Measurements from ENCODE around the gene TP73.
"Not testable (repeated sequence)": the region's sequence is repeated elsewhere in the genome, so short reads cannot be mapped to it uniquely, and the experiment has no call there.

Gene TP73

GRCh38 chr1:3743421-3743820 lies 91.1 kb downstream of the TP73 start:
- Histone ChIP-seq H3K36me3 (ENCODE audit: control insufficient read depth, low read depth, low read length) (peaks cover 40% of the 10 kb centered on the region), H3K27ac (ENCODE audit: low read length) (no peak overlapping the region), H3K4me3 (ENCODE audit: low read length) (no peak overlapping the region), H3K27me3 (ENCODE audit: control insufficient read depth, insufficient read depth, low read length) (no peaks in the 10 kb centered on the region), H3K4me1 (ENCODE audit: control insufficient read depth, low read depth, low read length) (peaks cover 8% of the 10 kb centered on the region), H3K9ac (ENCODE audit: low read length) (no peak overlapping the region), H3K9me3 (ENCODE audit: control insufficient read depth, low read depth, low read length) (no peaks in the 10 kb centered on the region)

- Histone ChIP-seq H3K4me3 (ENCODE audit: low read length) (no peak overlapping the region), H3K36me3 (ENCODE audit: control insufficient read depth, low read depth, low read length) (peaks cover 36% of the 10 kb centered on the region), H3K9ac (ENCODE audit: low read length) (no peak overlapping the region), H3K4me1 (ENCODE audit: control insufficient read depth, low read depth, low read length) (peaks cover 8% of the 10 kb centered on the region), H3K27ac (ENCODE audit: low read length) (no peak overlapping the region), H3K27me3 (ENCODE audit: control insufficient read depth, insufficient read depth, low read length) (no peaks in the 10 kb centered on the region), H3K9me3 (ENCODE audit: control insufficient read depth, low read depth, low read length) (no peaks in the 10 kb centered on the region)
Observed at GRCh38 chr1:3743826-3744225, 91.5 kb downstream of the TP73 start.

GRCh38 chr1:3744646-3745045 lies 92.3 kb downstream of the TP73 start:
- no peak overlapping the region for H3K9ac ChIP-seq (ENCODE audit: low read length)
- H3K27ac ChIP-seq (ENCODE audit: low read length): no peak overlapping the region
- no peak overlapping the region for H3K4me3 ChIP-seq (ENCODE audit: low read length)
- peaks cover 6% of the 10 kb centered on the region for H3K27me3 ChIP-seq (ENCODE audit: control insufficient read depth, insufficient read depth, low read length)
- peaks cover 28% of the 10 kb centered on the region for H3K36me3 ChIP-seq (ENCODE audit: control insufficient read depth, low read depth, low read length)
- H3K9me3 ChIP-seq (ENCODE audit: control insufficient read depth, low read depth, low read length): no peaks in the 10 kb centered on the region
- H3K4me1 ChIP-seq (ENCODE audit: control insufficient read depth, low read depth, low read length): peaks cover 8% of the 10 kb centered on the region

GRCh38 chr1:3745071-3745470 lies 92.8 kb downstream of the TP73 start:
- Histone ChIP-seq H3K4me3 (ENCODE audit: low read length) (no peak overlapping the region), H3K9ac (ENCODE audit: low read length) (no peak overlapping the region), H3K27ac (ENCODE audit: low read length) (no peak overlapping the region), H3K9me3 (ENCODE audit: control insufficient read depth, low read depth, low read length) (no peaks in the 10 kb centered on the region), H3K36me3 (ENCODE audit: control insufficient read depth, low read depth, low read length) (peaks cover 23% of the 10 kb centered on the region), H3K4me1 (ENCODE audit: control insufficient read depth, low read depth, low read length) (peaks cover 8% of the 10 kb centered on the region), H3K27me3 (ENCODE audit: control insufficient read depth, insufficient read depth, low read length) (peaks cover 6% of the 10 kb centered on the region)

- no peak overlapping the region for H3K9ac ChIP-seq (ENCODE audit: low read length)
- H3K4me1 ChIP-seq (ENCODE audit: control insufficient read depth, low read depth, low read length): peaks cover 8% of the 10 kb centered on the region
- H3K27ac ChIP-seq (ENCODE audit: low read length): no peak overlapping the region
Observed at GRCh38 chr1:3745590-3746381, 93.5 kb downstream of the TP73 start.

GRCh38 chr1:3746389-3746829 lies 94.1 kb downstream of the TP73 start:
- peaks cover 8% of the 10 kb centered on the region for H3K4me1 ChIP-seq (ENCODE audit: control insufficient read depth, low read depth, low read length)
- H3K36me3 ChIP-seq (ENCODE audit: control insufficient read depth, low read depth, low read length): peaks cover 19% of the 10 kb centered on the region
- no peaks in the 10 kb centered on the region for H3K9me3 ChIP-seq (ENCODE audit: control insufficient read depth, low read depth, low read length)
- peaks cover 6% of the 10 kb centered on the region for H3K27me3 ChIP-seq (ENCODE audit: control insufficient read depth, insufficient read depth, low read length)
- peak overlapping the region; percentile 73 for H3K4me3 ChIP-seq (ENCODE audit: low read length)
- no peak overlapping the region for H3K27ac ChIP-seq (ENCODE audit: low read length)
- H3K9ac ChIP-seq (ENCODE audit: low read length): peak overlapping the region; percentile 69

More at GRCh38 chr1:3745590-3746381, 93.5 kb downstream of the TP73 start:
- peak overlapping the region; percentile 73 for H3K4me3 ChIP-seq (ENCODE audit: low read length)
- peaks cover 6% of the 10 kb centered on the region for H3K27me3 ChIP-seq (ENCODE audit: control insufficient read depth, insufficient read depth, low read length)
- no peaks in the 10 kb centered on the region for H3K9me3 ChIP-seq (ENCODE audit: control insufficient read depth, low read depth, low read length)
- peaks cover 22% of the 10 kb centered on the region for H3K36me3 ChIP-seq (ENCODE audit: control insufficient read depth, low read depth, low read length)

- Histone ChIP-seq H3K4me1 (ENCODE audit: control insufficient read depth, low read depth, low read length) (peaks cover 8% of the 10 kb centered on the region), H3K36me3 (ENCODE audit: control insufficient read depth, low read depth, low read length) (peaks cover 13% of the 10 kb centered on the region), H3K9me3 (ENCODE audit: control insufficient read depth, low read depth, low read length) (no peaks in the 10 kb centered on the region), H3K27ac (ENCODE audit: low read length) (no peak overlapping the region), H3K9ac (ENCODE audit: low read length) (peak overlapping the region; percentile 69), H3K27me3 (ENCODE audit: control insufficient read depth, insufficient read depth, low read length) (peaks cover 6% of the 10 kb centered on the region), H3K4me3 (ENCODE audit: low read length) (peak overlapping the region; percentile 73)
Observed at GRCh38 chr1:3746830-3747521, 94.7 kb downstream of the TP73 start.

- Histone ChIP-seq H3K27ac (ENCODE audit: low read length) (no peak overlapping the region), H3K4me3 (ENCODE audit: low read length) (no peak overlapping the region), H3K9me3 (ENCODE audit: control insufficient read depth, low read depth, low read length) (no peaks in the 10 kb centered on the region), H3K36me3 (ENCODE audit: control insufficient read depth, low read depth, low read length) (peaks cover 8% of the 10 kb centered on the region), H3K27me3 (ENCODE audit: control insufficient read depth, insufficient read depth, low read length) (peaks cover 6% of the 10 kb centered on the region), H3K4me1 (ENCODE audit: control insufficient read depth, low read depth, low read length) (peaks cover 8% of the 10 kb centered on the region), H3K9ac (ENCODE audit: low read length) (no peak overlapping the region)
Observed at GRCh38 chr1:3747522-3747848, 95.2 kb downstream of the TP73 start.

- Histone ChIP-seq H3K4me3 (ENCODE audit: low read length) (no peak overlapping the region), H3K9me3 (ENCODE audit: control insufficient read depth, low read depth, low read length) (no peaks in the 10 kb centered on the region), H3K9ac (ENCODE audit: low read length) (no peak overlapping the region), H3K4me1 (ENCODE audit: control insufficient read depth, low read depth, low read length) (peaks cover 8% of the 10 kb centered on the region), H3K27ac (ENCODE audit: low read length) (no peak overlapping the region), H3K27me3 (ENCODE audit: control insufficient read depth, insufficient read depth, low read length) (peaks cover 6% of the 10 kb centered on the region), H3K36me3 (ENCODE audit: control insufficient read depth, low read depth, low read length) (peaks cover 4% of the 10 kb centered on the region)
Observed at GRCh38 chr1:3747903-3748302, 95.6 kb downstream of the TP73 start.

- not testable (repeated sequence) for H3K27me3 ChIP-seq (ENCODE audit: control insufficient read depth, insufficient read depth, low read length); H3K27ac ChIP-seq (ENCODE audit: low read length); H3K4me3 ChIP-seq (ENCODE audit: low read length); H3K4me1 ChIP-seq (ENCODE audit: control insufficient read depth, low read depth, low read length); H3K9ac ChIP-seq (ENCODE audit: low read length); H3K9me3 ChIP-seq (ENCODE audit: control insufficient read depth, low read depth, low read length); H3K36me3 ChIP-seq (ENCODE audit: control insufficient read depth, low read depth, low read length)
Observed at GRCh38 chr1:3748316-3748900, 96.1 kb downstream of the TP73 start.

GRCh38 chr1:3749512-3749911 lies 97.2 kb downstream of the TP73 start:
- H3K36me3 ChIP-seq (ENCODE audit: control insufficient read depth, low read depth, low read length): no peaks in the 10 kb centered on the region
- no peak overlapping the region for H3K27ac ChIP-seq (ENCODE audit: low read length)
- H3K4me3 ChIP-seq (ENCODE audit: low read length): no peak overlapping the region
- H3K9ac ChIP-seq (ENCODE audit: low read length): no peak overlapping the region
- H3K4me1 ChIP-seq (ENCODE audit: control insufficient read depth, low read depth, low read length): peaks cover 8% of the 10 kb centered on the region
- no peaks in the 10 kb centered on the region for H3K9me3 ChIP-seq (ENCODE audit: control insufficient read depth, low read depth, low read length)
- peaks cover 6% of the 10 kb centered on the region for H3K27me3 ChIP-seq (ENCODE audit: control insufficient read depth, insufficient read depth, low read length)

Measured in iPS-18a (cell line).